MM.1S (cell line): ENCODE data around the gene PPP1CA.

Experiments
- DNase-seq: peaks from one replicate; pipeline ENCODE4 v3.0.0-alpha.2; 2015
- H2AFZ ChIP-seq: fragments of 300-600 bp; sonication (generic); 2 replicates; pipeline ENCODE4 v1.6.0; 2016; ENCODE audit warnings: antibody characterized with exemption, low read length
- H3F3A ChIP-seq: fragments of 300-600 bp; sonication (generic); 2 replicates; pipeline ENCODE4 v1.6.1; 2016; ENCODE audit warnings: mild to moderate bottlenecking, antibody characterized with exemption, low read length, moderate library complexity, mixed read lengths; ENCODE audit not compliant: insufficient read depth
- H3K27ac ChIP-seq: fragments of 300-600 bp; sonication (generic); 2 replicates; pipeline ENCODE4 v1.5.1; 2016; ENCODE audit warnings: mild to moderate bottlenecking, low read length
- H3K27me3 ChIP-seq: fragments of 300-600 bp; sonication (generic); replicated peaks from 2 replicates; pipeline ENCODE4 v1.6.0; 2016; ENCODE audit warnings: low read length; ENCODE audit not compliant: insufficient read depth
- H3K36me3 ChIP-seq: fragments of 300-600 bp; sonication (generic); replicated peaks from 2 replicates; pipeline ENCODE4 v1.6.1; 2016; ENCODE audit warnings: mild to moderate bottlenecking, low read length, mixed read lengths; ENCODE audit not compliant: insufficient read depth
- H3K4me1 ChIP-seq: fragments of 300-600 bp; sonication (generic); 2 replicates; pipeline ENCODE4 v1.6.1; 2016; ENCODE audit warnings: low read length, mixed read lengths
- H3K4me2 ChIP-seq: fragments of 300-600 bp; sonication (generic); 2 replicates; pipeline ENCODE4 v1.6.0; 2016; ENCODE audit warnings: low read depth, low read length
- H3K4me3 ChIP-seq: fragments of 300-600 bp; sonication (generic); 2 replicates; pipeline ENCODE4 v1.5.1; 2016; ENCODE audit warnings: low read length, mixed read lengths
- H3K79me2 ChIP-seq: fragments of 300-600 bp; sonication (generic); 2 replicates; pipeline ENCODE4 v1.6.1; 2016; ENCODE audit warnings: mixed run types, low read length, mixed read lengths
- H3K9ac ChIP-seq: fragments of 300-600 bp; sonication (generic); 2 replicates; pipeline ENCODE4 v1.6.1; 2016; ENCODE audit warnings: low read length, mixed read lengths
- H3K9me2 ChIP-seq: fragments of 300-600 bp; sonication (generic); replicated peaks from 2 replicates; pipeline ENCODE4 v1.6.1; 2016; ENCODE audit warnings: mild to moderate bottlenecking, low read length, mixed read lengths; ENCODE audit not compliant: insufficient read depth
- H3K9me3 ChIP-seq: fragments of 300-600 bp; sonication (generic); replicated peaks from 2 replicates; pipeline ENCODE4 v1.6.1; 2016; ENCODE audit warnings: mild to moderate bottlenecking, low read length, mixed read lengths; ENCODE audit not compliant: insufficient read depth
- H4K20me1 ChIP-seq: fragments of 300-600 bp; sonication (generic); 2 replicates; pipeline ENCODE4 v1.6.1; 2016; ENCODE audit warnings: mild to moderate bottlenecking, low read length, moderate library complexity, mixed read lengths; ENCODE audit not compliant: insufficient read depth
- EZH2 ChIP-seq: fragments of 300-600 bp; sonication (generic); optimal IDR thresholded peaks from 2 replicates; pipeline ENCODE3; 2017; ENCODE audit warnings: low read depth, mild to moderate bottlenecking, antibody characterized with exemption, low read length, mixed read lengths
- EZH2phosphoT487 ChIP-seq: fragments of 300-600 bp; sonication (generic); IDR thresholded peaks from 2 replicates; pipeline ENCODE4 v1.6.1; 2018; ENCODE audit warnings: antibody characterized with exemption, low read length
- TF ChIP-seq, protein P1 (sequence below): fragments of 300-600 bp; sonication (generic); IDR thresholded peaks from 2 replicates; pipeline ENCODE4 v1.5.1; 2016; ENCODE audit warnings: antibody characterized with exemption, low read length, mixed read lengths

PPP1CA gene

DNA sequence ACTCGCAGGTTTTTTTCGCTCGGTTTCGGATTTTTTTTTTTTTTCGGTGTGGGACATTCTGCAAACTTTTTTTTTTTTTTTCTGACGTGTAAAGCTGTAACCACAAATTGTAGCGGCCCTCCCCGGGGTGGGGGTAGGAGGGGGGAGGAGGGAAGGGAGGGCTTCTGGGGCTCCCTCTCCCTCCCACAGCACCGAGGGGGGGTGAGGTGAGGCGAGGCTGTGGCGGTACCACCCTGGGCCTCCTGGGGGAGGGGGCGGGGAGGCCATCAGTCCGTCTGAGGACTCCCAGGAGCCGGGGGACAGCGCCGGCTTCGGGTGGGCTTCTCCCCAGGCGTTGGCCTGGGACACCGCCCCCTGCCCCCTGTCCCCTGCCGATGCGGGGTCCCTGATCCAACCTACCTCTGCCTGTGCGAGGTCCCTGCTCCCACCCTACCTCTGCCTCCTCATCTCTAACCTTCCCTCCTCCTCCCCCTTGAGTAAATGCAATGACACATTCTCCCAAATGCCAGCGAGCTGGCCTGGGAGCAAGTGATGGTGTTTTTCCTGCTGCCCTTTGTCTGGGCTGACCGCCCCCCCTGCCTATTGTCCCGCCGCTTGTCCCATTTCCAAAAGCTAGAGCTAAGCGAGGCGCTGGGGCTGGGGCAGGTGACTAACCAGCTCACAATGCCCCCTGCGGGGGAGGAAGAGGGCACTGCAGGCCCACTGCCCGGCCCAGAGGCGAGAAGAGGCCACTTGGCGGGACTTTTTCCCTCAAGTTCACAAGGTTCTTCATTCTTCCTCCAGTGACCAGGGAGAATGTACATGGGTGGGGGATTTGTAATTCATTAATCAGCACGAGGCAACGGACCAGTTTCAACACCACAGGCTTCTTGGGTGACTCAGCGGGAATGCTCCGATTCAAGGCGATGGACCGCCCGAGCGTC is 27.7 kb downstream of the PPP1CA start:
- Histone ChIP-seq H3K4me2 (peak overlapping the region; percentile 81), H3K79me2 (no peaks in the 10 kb centered on the region), H3F3A (peaks cover 9% of the 10 kb centered on the region; the same call in 1 of the 2 replicates), H4K20me1 (no peaks in the 10 kb centered on the region), H2AFZ (peak overlapping the region; percentile 44), H3K27me3 (peaks cover 24% of the 10 kb centered on the region), H3K9me3 (no peaks in the 10 kb centered on the region), H3K9me2 (no peaks in the 10 kb centered on the region), H3K27ac (peak overlapping the region; percentile 34; the same call in 1 of the 2 replicates), H3K4me3 (peak overlapping the region; percentile 66), H3K9ac (peak overlapping the region; percentile 64), H3K4me1 (peaks cover 4% of the 10 kb centered on the region; the same call in 1 of the 2 replicates), H3K36me3 (no peaks in the 10 kb centered on the region)
- DNase-seq, result peak; percentile 75
- TF ChIP-seq, protein P1, sequence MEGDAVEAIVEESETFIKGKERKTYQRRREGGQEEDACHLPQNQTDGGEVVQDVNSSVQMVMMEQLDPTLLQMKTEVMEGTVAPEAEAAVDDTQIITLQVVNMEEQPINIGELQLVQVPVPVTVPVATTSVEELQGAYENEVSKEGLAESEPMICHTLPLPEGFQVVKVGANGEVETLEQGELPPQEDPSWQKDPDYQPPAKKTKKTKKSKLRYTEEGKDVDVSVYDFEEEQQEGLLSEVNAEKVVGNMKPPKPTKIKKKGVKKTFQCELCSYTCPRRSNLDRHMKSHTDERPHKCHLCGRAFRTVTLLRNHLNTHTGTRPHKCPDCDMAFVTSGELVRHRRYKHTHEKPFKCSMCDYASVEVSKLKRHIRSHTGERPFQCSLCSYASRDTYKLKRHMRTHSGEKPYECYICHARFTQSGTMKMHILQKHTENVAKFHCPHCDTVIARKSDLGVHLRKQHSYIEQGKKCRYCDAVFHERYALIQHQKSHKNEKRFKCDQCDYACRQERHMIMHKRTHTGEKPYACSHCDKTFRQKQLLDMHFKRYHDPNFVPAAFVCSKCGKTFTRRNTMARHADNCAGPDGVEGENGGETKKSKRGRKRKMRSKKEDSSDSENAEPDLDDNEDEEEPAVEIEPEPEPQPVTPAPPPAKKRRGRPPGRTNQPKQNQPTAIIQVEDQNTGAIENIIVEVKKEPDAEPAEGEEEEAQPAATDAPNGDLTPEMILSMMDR, result peak; percentile 73
- no peak for TF ChIP-seq EZH2

DNA sequence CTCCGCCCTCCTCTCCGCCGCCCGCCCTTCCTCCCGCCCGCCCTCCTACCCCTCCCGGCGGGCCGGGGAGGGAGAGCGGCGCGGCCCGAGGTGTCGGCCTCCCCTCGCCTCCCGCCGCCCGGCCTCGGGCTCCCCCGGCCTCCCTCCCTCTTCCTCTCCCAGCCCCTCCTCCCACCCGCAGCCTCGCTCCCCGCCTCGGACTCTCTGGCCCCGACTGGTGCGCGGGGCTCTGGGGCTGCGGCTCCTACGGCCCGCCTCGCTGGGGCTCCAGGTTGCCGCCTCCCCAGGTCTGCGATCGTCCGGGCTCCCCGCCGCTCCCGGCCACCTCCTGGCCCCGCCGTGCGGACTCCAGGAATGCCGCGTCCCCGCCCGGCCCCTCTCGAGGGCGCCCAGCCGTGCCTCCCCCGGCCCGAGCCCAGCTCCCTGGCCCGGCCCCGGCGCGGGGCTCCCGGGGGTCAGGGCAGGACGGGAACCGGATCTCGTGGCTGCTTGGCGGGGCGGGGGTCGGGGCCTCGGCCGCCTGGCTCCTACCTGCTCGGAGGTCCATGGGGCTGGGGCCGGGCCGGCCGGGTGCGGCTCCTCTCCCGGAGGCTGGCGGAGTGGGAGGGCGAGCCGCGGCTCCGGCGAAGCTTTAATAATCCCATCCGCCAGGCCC is 28.5 kb downstream of the PPP1CA start, which contains the start of gene CLCF1:
TSS of gene CLCF1 (minus strand) at position 606 of the 655 bp plus-strand sequence. CDS start at position 547, 59 bp downstream.
- H3K79me2 ChIP-seq, result no peaks in the 10 kb centered on the region
- H3K4me1 ChIP-seq, result peaks cover 4% of the 10 kb centered on the region; the same call in 1 of the 2 replicates
- no peaks in the 10 kb centered on the region for H4K20me1 ChIP-seq
- TF ChIP-seq EZH2phosphoT487 (no peak), EZH2 (no peak)
- peak within 1 kb of the TSS; percentile 64 for H3K9ac ChIP-seq
- H2AFZ ChIP-seq, result peak within 1 kb of the TSS; percentile 44
- H3K9me2 ChIP-seq, result no peaks in the 10 kb centered on the region
- peak within 1 kb of the TSS; percentile 81 for H3K4me2 ChIP-seq
- H3K36me3 ChIP-seq, result no peaks in the 10 kb centered on the region
- H3K27ac ChIP-seq, result peak within 1 kb of the TSS; percentile 34; the same call in 1 of the 2 replicates
- H3K27me3 ChIP-seq, result peaks cover 24% of the 10 kb centered on the region
- H3K4me3 ChIP-seq, result peak within 1 kb of the TSS; percentile 66
- no peaks in the 10 kb centered on the region for H3K9me3 ChIP-seq
- DNase-seq, result peak; percentile 73
- peaks cover 9% of the 10 kb centered on the region; the same call in 1 of the 2 replicates for H3F3A ChIP-seq

DNA sequence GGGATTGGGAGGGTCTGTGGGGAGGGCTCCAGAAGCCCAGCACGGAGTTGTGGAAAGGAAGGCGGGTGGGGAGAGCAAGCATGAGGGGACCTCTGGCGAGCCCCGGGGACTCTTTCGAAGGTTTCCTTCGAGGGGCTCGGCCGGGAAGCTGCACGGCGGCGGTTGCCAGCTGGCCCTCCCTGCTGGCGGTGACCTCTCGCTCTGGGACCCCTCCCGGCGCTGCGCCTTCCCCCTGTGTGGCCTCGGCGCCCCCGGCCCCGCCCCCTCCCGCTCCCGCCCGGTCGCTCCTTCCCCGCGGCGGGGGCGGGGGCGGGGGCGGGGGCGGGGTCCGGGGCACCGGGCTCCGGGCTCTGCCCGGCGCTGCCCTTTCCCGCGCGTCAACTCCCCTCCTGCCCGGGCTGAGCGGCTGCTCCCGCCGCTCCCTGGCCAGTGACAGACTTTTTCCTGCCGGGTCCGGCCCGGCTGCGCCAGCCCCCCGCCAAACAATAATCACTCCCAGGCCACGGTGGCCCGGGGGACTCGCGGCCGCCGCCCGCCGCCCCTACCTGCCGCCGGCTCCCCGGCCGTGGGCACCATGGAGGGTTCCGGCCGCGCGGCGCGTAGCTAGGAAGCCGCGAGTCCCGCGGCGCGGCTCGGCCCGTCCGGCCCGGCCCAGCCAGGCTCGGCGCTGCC is 29.2 kb downstream of the PPP1CA start:
- H3F3A ChIP-seq, result peaks cover 9% of the 10 kb centered on the region; the same call in 1 of the 2 replicates
- H3K9me3 ChIP-seq, result no peaks in the 10 kb centered on the region
- no peaks in the 10 kb centered on the region for H3K9me2 ChIP-seq
- H3K79me2 ChIP-seq, result no peaks in the 10 kb centered on the region
- no peak overlapping the region for H2AFZ ChIP-seq
- peaks cover 24% of the 10 kb centered on the region for H3K27me3 ChIP-seq
- no peak for DNase-seq
- H4K20me1 ChIP-seq, result no peaks in the 10 kb centered on the region
- peak overlapping the region; percentile 55; the same call in 1 of the 2 replicates for H3K4me3 ChIP-seq
- H3K9ac ChIP-seq, result no peak overlapping the region; the same call in 1 of the 2 replicates
- no peak overlapping the region for H3K27ac ChIP-seq
- no peaks in the 10 kb centered on the region for H3K36me3 ChIP-seq
- peaks cover 4% of the 10 kb centered on the region; the same call in 1 of the 2 replicates for H3K4me1 ChIP-seq
- TF ChIP-seq, protein P1, result no peak
- TF ChIP-seq EZH2phosphoT487 (no peak), EZH2 (no peak)
- H3K4me2 ChIP-seq, result peak overlapping the region; percentile 57; the same call in 1 of the 2 replicates
